Activated T-cell treated with anti-CD3 and anti-CD28 coated beads, Interleukin-2, amount 50 U/mL, for 4 hours (primary cell): ENCODE data around the gene CENPA. TPM values are rescaled to one million over a fixed set of nuclear protein-coding genes. Genes with fewer than 3 reads are reported as not detected.

Source experiments
- ATAC-seq, 2 donors: fragments of 200-7000 bp; cut with Tn5 transposase; one replicate each; pipeline ENCODE4 v1.10.0; 2021
- DNase-seq: peaks from one replicate; pipeline ENCODE4 v3.0.0-alpha.2; 2020
- H3K27me3 Mint-ChIP-seq: one replicate; pipeline ENCODE4 v1.8.0; 2021; ENCODE audit warnings: low read depth, mixed read lengths
- H3K36me3 Mint-ChIP-seq: one replicate; pipeline ENCODE4 v1.8.0; 2022; ENCODE audit warnings: mixed read lengths; ENCODE audit not compliant: insufficient read depth
- H3K4me1 Mint-ChIP-seq: one replicate; pipeline ENCODE4 v1.8.0; 2021; ENCODE audit warnings: low read depth, mixed read lengths
- H3K4me3 Mint-ChIP-seq: one replicate; pipeline ENCODE4 v1.8.0; 2021; ENCODE audit warnings: mild to moderate bottlenecking, moderate library complexity, mixed read lengths
- H3K9me3 Mint-ChIP-seq: one replicate; pipeline ENCODE4 v1.8.0; 2021; ENCODE audit warnings: mixed read lengths
- total RNA-seq, 3 donors: library from RNA; stranded (reverse); gene quantifications; one replicate each; pipeline ENCODE4 v1.2.1, GENCODE V29; 2021

Gene CENPA
- total RNA-seq, 3 donors from 2014 or later, result 0.82 to 1.8 (median 0.82) TPM

- Mint-ChIP-seq H3K36me3 (peaks cover 3% of the 10 kb centered on the region), H3K9me3 (no peaks in the 10 kb centered on the region), H3K4me1 (peaks cover 56% of the 10 kb centered on the region), H3K27me3 (no peaks in the 10 kb centered on the region), H3K4me3 (no peak overlapping the region)
- DNase-seq, result no peak
- ATAC-seq, result no peak
These were observed 17.1 kb upstream of the CENPA start for GRCh38 chr2:26768759-26769088.

DNA sequence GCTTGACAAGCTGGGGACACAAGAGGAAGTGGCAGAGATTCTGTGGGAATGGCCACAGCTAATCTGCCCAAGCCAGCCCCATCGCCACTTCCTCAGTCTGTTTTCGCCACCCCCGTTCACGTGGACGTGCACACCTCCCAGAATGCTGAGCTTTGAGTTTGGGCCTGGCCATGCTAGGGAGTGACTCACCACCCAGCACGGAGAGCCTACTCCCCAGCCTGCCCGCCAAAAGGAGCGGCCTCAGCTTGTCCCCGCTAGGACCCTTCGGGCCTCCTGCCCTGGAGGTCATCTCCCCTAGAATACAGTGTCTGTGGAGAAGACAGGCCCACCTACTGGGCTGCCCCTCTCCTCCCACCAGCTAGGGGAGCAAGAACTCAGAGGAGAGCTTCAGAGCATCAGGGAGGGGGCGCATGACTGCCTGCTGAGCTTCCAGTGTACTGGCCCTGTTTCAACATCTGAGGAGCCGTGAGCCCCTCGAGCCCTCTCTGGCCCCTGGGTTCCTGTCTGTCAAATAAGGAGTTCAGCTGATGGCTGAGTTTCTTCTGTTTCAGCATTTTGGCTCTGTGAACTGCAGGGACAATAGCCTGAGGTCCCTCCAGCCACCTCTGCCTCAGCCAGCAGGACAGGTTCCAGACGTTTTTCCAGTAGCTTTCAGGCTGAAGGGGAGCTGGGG, 16.6 kb upstream of the CENPA start:
- Mint-ChIP-seq H3K9me3 (no peaks in the 10 kb centered on the region), H3K4me1 (peaks cover 56% of the 10 kb centered on the region), H3K27me3 (no peaks in the 10 kb centered on the region), H3K36me3 (peaks cover 3% of the 10 kb centered on the region), H3K4me3 (no peak overlapping the region)
- DNase-seq (no peak), ATAC-seq (no peak)

DNA sequence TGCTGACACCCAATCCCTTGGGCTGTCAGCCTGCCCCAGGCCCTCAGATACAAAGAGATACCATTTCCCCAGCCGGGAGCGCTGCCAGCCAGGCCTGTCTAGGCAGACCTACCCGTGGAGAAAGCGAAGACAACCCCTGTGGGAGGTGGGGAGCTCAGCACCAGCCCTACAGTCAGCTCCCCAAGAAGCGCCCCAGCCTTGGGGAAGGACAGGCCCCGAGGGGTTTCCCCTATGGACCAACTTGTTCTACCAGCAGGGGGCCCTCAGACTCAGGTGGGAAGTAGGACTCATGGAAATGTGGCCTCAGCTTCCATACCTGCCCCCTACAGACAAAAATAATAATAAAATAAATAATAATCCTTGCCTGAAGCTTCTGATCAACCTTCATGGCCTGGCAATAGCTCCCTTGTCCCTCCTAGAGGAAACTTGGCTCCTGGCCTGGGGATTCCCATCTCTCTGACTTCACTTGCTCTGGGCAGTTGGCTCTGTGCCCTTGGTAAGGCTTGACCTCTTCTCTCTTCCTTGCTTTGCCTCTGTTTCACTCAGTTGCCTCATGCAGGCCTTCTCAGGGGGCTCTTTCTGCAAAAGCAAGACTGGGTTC, 14.8 kb upstream of the CENPA start:
- ATAC-seq, result no peak
- H3K36me3 Mint-ChIP-seq, result peaks cover 3% of the 10 kb centered on the region
- H3K4me3 Mint-ChIP-seq, result no peak overlapping the region
- H3K27me3 Mint-ChIP-seq, result no peaks in the 10 kb centered on the region
- peaks cover 41% of the 10 kb centered on the region for H3K4me1 Mint-ChIP-seq
- no peaks in the 10 kb centered on the region for H3K9me3 Mint-ChIP-seq
- DNase-seq, result no peak

- Mint-ChIP-seq H3K9me3 (no peaks in the 10 kb centered on the region), H3K4me3 (peak overlapping the region; percentile 5), H3K4me1 (peaks cover 36% of the 10 kb centered on the region), H3K36me3 (peaks cover 9% of the 10 kb centered on the region), H3K27me3 (no peaks in the 10 kb centered on the region)
- ATAC-seq (peak; percentile 62 to 72), DNase-seq (no peak)
These were observed 13.5 kb upstream of the CENPA start for GRCh38 chr2:26772064-26773001.

- DNase-seq (no peak), ATAC-seq (no peak)
- Mint-ChIP-seq H3K4me3 (no peak overlapping the region), H3K27me3 (no peaks in the 10 kb centered on the region), H3K4me1 (peaks cover 21% of the 10 kb centered on the region), H3K9me3 (no peaks in the 10 kb centered on the region), H3K36me3 (peaks cover 17% of the 10 kb centered on the region)
These were observed 9.6 kb upstream of the CENPA start for GRCh38 chr2:26776195-26776800.

DNA sequence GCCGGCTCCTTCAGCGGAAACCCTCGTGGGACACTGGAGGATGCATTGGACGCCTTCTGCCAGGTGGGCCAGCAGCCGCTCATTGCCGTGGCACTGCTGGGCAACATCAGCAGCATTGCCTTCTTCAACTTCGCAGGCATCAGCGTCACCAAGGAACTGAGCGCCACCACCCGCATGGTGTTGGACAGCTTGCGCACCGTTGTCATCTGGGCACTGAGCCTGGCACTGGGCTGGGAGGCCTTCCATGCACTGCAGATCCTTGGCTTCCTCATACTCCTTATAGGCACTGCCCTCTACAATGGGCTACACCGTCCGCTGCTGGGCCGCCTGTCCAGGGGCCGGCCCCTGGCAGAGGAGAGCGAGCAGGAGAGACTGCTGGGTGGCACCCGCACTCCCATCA, 7.8 kb upstream of the CENPA start:
- no peak for DNase-seq
- no peak overlapping the region for H3K4me3 Mint-ChIP-seq
- H3K9me3 Mint-ChIP-seq, result no peaks in the 10 kb centered on the region
- ATAC-seq, result no peak
- peaks cover 16% of the 10 kb centered on the region for H3K36me3 Mint-ChIP-seq
- H3K4me1 Mint-ChIP-seq, result peaks cover 4% of the 10 kb centered on the region
- no peaks in the 10 kb centered on the region for H3K27me3 Mint-ChIP-seq

DNA sequence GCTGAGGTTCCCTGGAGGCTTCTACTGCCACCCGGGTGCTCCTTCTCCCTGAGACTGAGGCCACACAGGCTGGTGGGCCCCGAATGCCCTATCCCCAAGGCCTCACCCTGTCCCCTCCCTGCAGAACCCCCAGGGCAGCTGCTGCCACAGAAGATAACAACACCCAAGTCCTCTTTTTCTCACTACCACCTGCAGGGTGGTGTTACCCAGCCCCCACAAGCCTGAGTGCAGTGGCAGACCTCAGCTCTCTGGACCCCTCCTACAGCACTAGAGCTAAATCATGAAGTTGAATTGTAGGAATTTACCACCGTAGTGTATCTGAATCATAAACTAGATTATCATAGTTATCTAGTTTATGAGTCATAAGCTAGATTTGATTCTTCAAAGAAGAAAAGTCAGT, 7.3 kb upstream of the CENPA start:
- peaks cover 4% of the 10 kb centered on the region for H3K4me1 Mint-ChIP-seq
- DNase-seq (no peak), ATAC-seq (peak; percentile 88 to 91)
- peaks cover 16% of the 10 kb centered on the region for H3K36me3 Mint-ChIP-seq
- H3K4me3 Mint-ChIP-seq, result no peak overlapping the region
- no peaks in the 10 kb centered on the region for H3K27me3 Mint-ChIP-seq
- no peaks in the 10 kb centered on the region for H3K9me3 Mint-ChIP-seq

GRCh38 chr2:26780203-26780760, 5.6 kb upstream of the CENPA start:
- Mint-ChIP-seq H3K4me3 (no peak overlapping the region), H3K4me1 (peaks cover 9% of the 10 kb centered on the region), H3K9me3 (no peaks in the 10 kb centered on the region), H3K36me3 (peaks cover 16% of the 10 kb centered on the region), H3K27me3 (no peaks in the 10 kb centered on the region)
- DNase-seq (no peak), ATAC-seq (no peak)

DNA sequence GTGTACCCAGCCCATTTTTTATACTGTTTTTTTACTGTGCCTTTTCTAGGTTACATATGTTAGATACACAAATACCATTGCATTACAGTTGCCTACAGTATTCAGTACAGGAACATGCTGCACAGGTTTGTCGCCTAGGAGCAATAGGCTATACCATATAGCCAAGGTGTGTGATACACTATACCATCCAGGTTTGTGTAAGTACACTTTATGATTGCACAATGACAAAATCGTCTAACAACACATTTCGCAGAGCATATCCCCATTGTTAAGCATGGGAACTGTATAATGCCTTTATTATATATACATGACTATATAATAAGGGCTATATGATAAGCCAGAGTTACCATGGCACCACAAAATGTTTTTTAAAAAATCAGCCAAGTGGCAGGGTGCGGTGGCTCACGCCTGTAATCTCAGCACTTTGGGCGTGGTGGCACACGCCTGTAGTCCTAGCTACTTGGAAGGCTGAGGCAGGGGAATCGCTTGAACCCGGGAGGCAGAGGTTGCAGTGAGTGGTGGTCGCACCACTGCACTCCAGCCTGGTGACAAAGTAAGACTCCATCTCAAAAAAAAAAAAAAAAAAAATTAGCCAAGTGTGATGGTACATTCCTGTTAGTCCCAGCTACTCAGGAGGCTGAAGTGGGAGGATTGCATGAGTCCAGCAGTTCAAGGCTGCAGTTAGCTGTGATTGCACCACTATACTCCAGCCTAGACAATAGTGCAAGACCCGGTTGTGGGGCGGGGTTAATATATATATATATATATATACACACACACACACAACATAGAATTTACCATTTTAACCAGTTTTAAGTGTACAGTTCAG, 2.8 kb upstream of the CENPA start:
- H3K4me1 Mint-ChIP-seq, result peaks cover 16% of the 10 kb centered on the region
- H3K9me3 Mint-ChIP-seq, result no peaks in the 10 kb centered on the region
- H3K36me3 Mint-ChIP-seq, result peaks cover 8% of the 10 kb centered on the region
- no peaks in the 10 kb centered on the region for H3K27me3 Mint-ChIP-seq
- ATAC-seq (no peak), DNase-seq (no peak)
- no peak overlapping the region for H3K4me3 Mint-ChIP-seq

DNA sequence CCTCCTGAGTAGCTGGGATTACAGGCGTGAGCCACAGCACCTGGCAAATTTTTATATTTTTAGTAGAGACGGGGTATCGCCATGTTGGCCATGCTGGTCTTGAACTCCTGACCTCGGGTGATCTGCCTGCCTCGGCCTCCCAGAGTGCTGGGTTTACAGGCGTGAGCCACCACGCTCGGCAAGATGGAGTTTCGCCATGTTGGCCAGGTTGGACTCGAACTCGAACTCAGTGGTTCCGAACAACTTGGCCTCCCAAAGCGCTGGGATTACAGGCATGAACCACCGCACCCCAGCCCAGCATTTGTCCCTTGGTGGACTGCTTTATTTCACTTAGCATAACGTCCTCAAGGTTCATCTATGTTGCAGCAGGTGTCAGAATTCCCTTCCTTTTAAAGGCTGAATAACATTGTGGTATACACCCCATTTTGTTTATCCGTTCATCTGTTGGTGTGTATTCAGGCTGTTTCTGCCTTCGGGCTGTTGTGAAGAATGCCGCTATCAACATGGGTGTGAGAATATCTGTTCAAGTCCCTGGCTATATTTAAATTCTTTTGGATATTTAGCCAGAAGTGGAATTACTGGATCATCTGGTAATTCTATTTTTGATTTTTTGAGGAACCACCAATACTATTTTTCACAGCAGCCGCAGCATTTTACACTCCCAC, 1.2 kb upstream of the CENPA start:
- Mint-ChIP-seq H3K9me3 (no peaks in the 10 kb centered on the region), H3K4me3 (peak overlapping the region; percentile 79), H3K27me3 (no peaks in the 10 kb centered on the region), H3K36me3 (peaks cover 5% of the 10 kb centered on the region), H3K4me1 (peaks cover 13% of the 10 kb centered on the region)
- DNase-seq, result no peak
- ATAC-seq, result no peak

- ATAC-seq, result peak; percentile 4 to 8
- Mint-ChIP-seq H3K4me3 (peak overlapping the region; percentile 75), H3K27me3 (no peaks in the 10 kb centered on the region), H3K9me3 (no peaks in the 10 kb centered on the region), H3K36me3 (no peaks in the 10 kb centered on the region), H3K4me1 (peaks cover 13% of the 10 kb centered on the region)
- no peak for DNase-seq
These were observed 562 bp downstream of the CENPA start for GRCh38 chr2:26786207-26787028.

DNA sequence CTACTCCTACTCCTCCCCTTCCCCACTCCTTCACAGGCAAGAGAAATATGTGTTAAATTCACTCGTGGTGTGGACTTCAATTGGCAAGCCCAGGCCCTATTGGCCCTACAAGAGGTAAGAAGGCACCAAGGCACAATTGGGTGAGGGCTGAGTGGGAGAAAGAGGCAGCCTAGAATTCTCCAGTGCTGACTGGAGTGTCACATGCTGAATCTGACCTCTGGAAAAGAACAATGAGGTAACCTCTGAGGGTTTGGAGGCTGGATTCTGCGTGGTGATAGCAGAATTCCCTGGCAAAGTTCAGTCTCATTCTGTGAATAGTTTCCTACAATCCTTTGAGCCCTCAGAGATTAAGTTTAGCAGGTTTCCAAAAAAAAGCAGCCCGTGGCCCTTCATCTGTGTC, 6.9 kb downstream of the CENPA start:
- ATAC-seq, result no peak
- Mint-ChIP-seq H3K9me3 (no peaks in the 10 kb centered on the region), H3K4me1 (no peaks in the 10 kb centered on the region), H3K4me3 (no peak overlapping the region), H3K27me3 (no peaks in the 10 kb centered on the region), H3K36me3 (no peaks in the 10 kb centered on the region)
- no peak for DNase-seq
